H9 (cell line): Measurements from ENCODE around the gene NOL9. TPM values are rescaled to one million over a fixed set of nuclear protein-coding genes. Genes with fewer than 3 reads are reported as not detected.

Experiments used
- DNase-seq: peaks from one replicate; pipeline ENCODE4 v3.0.0-alpha.2; 2017
- H2AFZ ChIP-seq: one replicate; pipeline ENCODE4 v1.6.1; 2013; ENCODE audit warnings: mild to moderate bottlenecking, low read length, control low read depth, moderate library complexity
- H2AK5ac ChIP-seq: 2 replicates; pipeline ENCODE4 v1.6.1; 2013; ENCODE audit warnings: low read length, control low read depth, mixed read lengths; ENCODE audit not compliant: insufficient read length
- H2BK120ac ChIP-seq: one replicate; pipeline ENCODE4 v1.6.1; 2013; ENCODE audit warnings: low read depth, mild to moderate bottlenecking, low read length, control low read depth, inconsistent platforms; ENCODE audit not compliant: poor library complexity, severe bottlenecking
- H2BK12ac ChIP-seq: 2 replicates; pipeline ENCODE4 v1.6.1; 2013; ENCODE audit warnings: low read length, control low read depth, mixed read lengths, low read depth; ENCODE audit not compliant: insufficient read length
- H2BK15ac ChIP-seq: 2 replicates; pipeline ENCODE4 v1.6.1; 2013; ENCODE audit warnings: low read depth, low read length, control low read depth
- H2BK20ac ChIP-seq: one replicate; pipeline ENCODE4 v1.6.1; 2013; ENCODE audit warnings: low read depth, mild to moderate bottlenecking, low read length, control low read depth, inconsistent platforms; ENCODE audit not compliant: poor library complexity, severe bottlenecking
- H2BK5ac ChIP-seq: 2 replicates; pipeline ENCODE4 v1.6.1; 2013; ENCODE audit warnings: low read length, control low read depth, mixed read lengths; ENCODE audit not compliant: insufficient read length
- H3K14ac ChIP-seq: 2 replicates; pipeline ENCODE4 v1.6.1; 2013; ENCODE audit warnings: low read length, control low read depth; ENCODE audit not compliant: insufficient read depth
- H3K18ac ChIP-seq: 2 replicates; pipeline ENCODE4 v1.6.1; 2013; ENCODE audit warnings: low read depth, mild to moderate bottlenecking, mixed read lengths, low read length, control low read depth; ENCODE audit not compliant: insufficient read length
- H3K23ac ChIP-seq: 2 replicates; pipeline ENCODE4 v1.6.1; 2013; ENCODE audit warnings: low read length, control low read depth, mixed read lengths, low read depth; ENCODE audit not compliant: insufficient read length
- H3K23me2 ChIP-seq: 2 replicates; pipeline ENCODE4 v1.6.1; 2013; ENCODE audit warnings: low read depth, mild to moderate bottlenecking, mixed read lengths, low read length, control low read depth; ENCODE audit not compliant: insufficient read length, poor library complexity, severe bottlenecking
- H3K27ac ChIP-seq: 2 replicates; pipeline ENCODE4 v1.5.1; 2013; ENCODE audit warnings: low read length, control low read depth, mixed read lengths, low read depth; ENCODE audit not compliant: insufficient read length
- H3K27me3 ChIP-seq: 2 replicates; pipeline ENCODE4 v1.6.1; 2013; ENCODE audit warnings: low read length, control low read depth, inconsistent platforms; ENCODE audit not compliant: insufficient read depth
- H3K4ac ChIP-seq: 2 replicates; pipeline ENCODE4 v1.6.1; 2013; ENCODE audit warnings: low read depth, mild to moderate bottlenecking, control low read depth, inconsistent platforms, low read length, moderate library complexity
- H3K4me1 ChIP-seq: 2 replicates; pipeline ENCODE4 v1.6.1; 2013; ENCODE audit warnings: low read length, control low read depth, inconsistent platforms; ENCODE audit not compliant: insufficient read depth
- H3K4me2 ChIP-seq: 2 replicates; pipeline ENCODE4 v1.6.1; 2013; ENCODE audit warnings: low read length, control low read depth, mixed read lengths; ENCODE audit not compliant: insufficient read length, insufficient read depth
- H3K56ac ChIP-seq: 2 replicates; pipeline ENCODE4 v1.6.1; 2013; ENCODE audit warnings: low read depth, mild to moderate bottlenecking, mixed read lengths, low read length, control low read depth; ENCODE audit not compliant: insufficient read length
- H3K79me1 ChIP-seq: 2 replicates; pipeline ENCODE4 v1.6.1; 2013; ENCODE audit warnings: low read depth, mild to moderate bottlenecking, moderate library complexity, low read length, control low read depth, inconsistent platforms; ENCODE audit not compliant: insufficient read depth, poor library complexity, severe bottlenecking
- H3K79me2 ChIP-seq: 2 replicates; pipeline ENCODE4 v1.6.1; 2013; ENCODE audit warnings: low read length, control low read depth, inconsistent platforms; ENCODE audit not compliant: insufficient read depth
- H3K9ac ChIP-seq: 2 replicates; pipeline ENCODE4 v1.6.1; 2013; ENCODE audit warnings: low read length, control low read depth, mixed read lengths; ENCODE audit not compliant: insufficient read length; ENCODE audit errors: extremely low read depth
- H3K9me3 ChIP-seq: one replicate; pipeline ENCODE4 v1.6.1; 2013; ENCODE audit warnings: low read depth, low read length, inconsistent platforms; ENCODE audit not compliant: control insufficient read depth
- H3T11ph ChIP-seq: one replicate; pipeline ENCODE4 v1.6.1; 2013; ENCODE audit warnings: mild to moderate bottlenecking, low read length, control low read depth, inconsistent platforms
- H4K20me1 ChIP-seq: one replicate; pipeline ENCODE4 v1.6.1; 2013; ENCODE audit not compliant: control insufficient read depth, insufficient read length, insufficient read depth
- H4K5ac ChIP-seq: 2 replicates; pipeline ENCODE4 v1.6.1; 2013; ENCODE audit warnings: low read depth, mild to moderate bottlenecking, mixed read lengths, low read length, control low read depth; ENCODE audit not compliant: insufficient read length
- H4K8ac ChIP-seq: replicated peaks from 2 replicates; pipeline ENCODE4 v1.6.1; 2013; ENCODE audit warnings: low read length, control low read depth, mixed read lengths, low read depth; ENCODE audit not compliant: insufficient read length
- H4K91ac ChIP-seq: 2 replicates; pipeline ENCODE4 v1.6.1; 2013; ENCODE audit warnings: low read depth, mild to moderate bottlenecking, moderate library complexity, mixed read lengths, low read length, control low read depth; ENCODE audit not compliant: insufficient read length
- H3K27ac Mint-ChIP-seq, 3 experiments: 2 replicates in 2 of 3; 3 replicates in 1 of 3; pipeline ENCODE4 v1.8.0; 2020 to 2021; ENCODE audit warnings: mixed read lengths in 3 of 3, mild to moderate bottlenecking in 1 of 3, moderate library complexity in 1 of 3
- H3K27me3 Mint-ChIP-seq: 2 replicates; pipeline ENCODE4 v1.8.0; 2021; ENCODE audit warnings: low read depth, mild to moderate bottlenecking, moderate library complexity, mixed read lengths
- H3K36me3 Mint-ChIP-seq, 3 experiments: 2 replicates in 2 of 3; 3 replicates in 1 of 3; pipeline ENCODE4 v1.8.0; 2020 to 2021; ENCODE audit warnings: low read depth in 3 of 3, mixed read lengths in 3 of 3; ENCODE audit not compliant: insufficient read depth in 1 of 3
- H3K4me1 Mint-ChIP-seq, 2 experiments: 2 replicates each; pipeline ENCODE4 v1.8.0; 2020; ENCODE audit warnings: mixed read lengths in 2 of 2
- H3K4me3 Mint-ChIP-seq, 2 experiments: 2 replicates in 1 of 2; 3 replicates in 1 of 2; pipeline ENCODE4 v1.8.0; 2020 to 2021; ENCODE audit warnings: mild to moderate bottlenecking in 2 of 2, mixed read lengths in 2 of 2, moderate library complexity in 1 of 2
- H3K9me3 Mint-ChIP-seq, 2 experiments: 2 replicates in 1 of 2; 3 replicates in 1 of 2; pipeline ENCODE4 v1.8.0; 2020; ENCODE audit warnings: mild to moderate bottlenecking in 2 of 2, mixed read lengths in 2 of 2, moderate library complexity in 1 of 2
- WGBS: extraction: QIAGEN DNeasy Blood & Tissue Kit; methylation state at CpG from one replicate; pipeline ENCODE4 v1.1.7; 2013; ENCODE audit warnings: missing lambda C conversion rate, low lambda C conversion rate, mixed read lengths; ENCODE audit not compliant: insufficient read length; ENCODE audit errors: extremely low coverage; 5-methylcytosine and 5-hydroxymethylcytosine counted together
- total RNA-seq: library from RNA; stranded (reverse); gene quantifications from 2 replicates; pipeline ENCODE4 v1.2.1, GENCODE V29; 2021
- TF ChIP-seq, protein P1 (sequence below): fragments of 200-600 bp; sonication (generic); conservative IDR thresholded peaks from 3 replicates; pipeline ENCODE4 v1.8.0; 2021; ENCODE audit warnings: antibody characterized with exemption, mild to moderate bottlenecking

The NOL9 gene
- total RNA-seq, 1 experiment from 2014 or later: 50.4 TPM

DNA sequence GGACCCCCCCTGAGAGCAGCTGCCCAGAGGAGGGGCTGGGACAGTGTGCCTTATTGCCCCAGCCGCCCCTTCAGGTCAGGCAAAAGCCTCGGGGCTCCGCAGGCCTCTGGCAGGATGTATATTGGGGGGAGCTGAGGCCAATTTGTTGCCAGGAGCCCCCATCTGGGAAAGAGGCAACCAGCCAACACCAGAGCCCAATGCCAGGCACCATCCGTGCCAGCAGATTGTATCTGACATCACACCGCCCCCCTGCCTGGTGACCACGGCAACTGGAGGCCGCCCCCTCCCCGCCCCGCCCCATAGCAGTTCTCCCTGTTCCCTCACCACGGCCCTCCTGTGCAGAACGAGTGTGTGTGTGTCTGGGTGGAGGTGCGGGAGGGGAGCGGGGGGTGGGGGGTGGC, 59.3 kb downstream of the NOL9 start:
- Histone ChIP-seq H3K56ac (no peak overlapping the region), H3K9ac (no peak overlapping the region), H3K4me2 (no peak overlapping the region), H3K18ac (no peak overlapping the region), H3K9me3 (no peaks in the 10 kb centered on the region), H3T11ph (no peak overlapping the region), H2AK5ac (no peak overlapping the region), H3K79me1 (no peaks in the 10 kb centered on the region), H4K8ac (no peak overlapping the region), H3K23ac (no peak overlapping the region), H3K14ac (no peak overlapping the region), H3K4me1 (peaks cover 4% of the 10 kb centered on the region; the same call in 1 of the 2 replicates), H3K27ac (no peak overlapping the region), H4K20me1 (no peaks in the 10 kb centered on the region), H4K5ac (no peak overlapping the region), H2BK20ac (no peak overlapping the region), H2BK120ac (no peak overlapping the region), H3K4ac (no peak overlapping the region), H2BK12ac (no peak overlapping the region), H2BK15ac (no peak overlapping the region), H4K91ac (no peak overlapping the region), H2AFZ (no peak overlapping the region), H3K27me3 (no peaks in the 10 kb centered on the region), H2BK5ac (no peak overlapping the region), H3K23me2 (peaks cover 21% of the 10 kb centered on the region), H3K79me2 (no peaks in the 10 kb centered on the region)
- peaks cover 0 to 4% (median 0%) of the 10 kb centered on the region in 3 experiments; a peak in 1 of 7 replicates for H3K36me3 Mint-ChIP-seq
- peaks cover 27 to 28% of the 10 kb centered on the region in 2 experiments for H3K4me1 Mint-ChIP-seq
- no peak overlapping the region for H3K27ac Mint-ChIP-seq
- no peaks in the 10 kb centered on the region for H3K9me3 Mint-ChIP-seq
- no peak overlapping the region for H3K4me3 Mint-ChIP-seq
- TF ChIP-seq, protein P1, sequence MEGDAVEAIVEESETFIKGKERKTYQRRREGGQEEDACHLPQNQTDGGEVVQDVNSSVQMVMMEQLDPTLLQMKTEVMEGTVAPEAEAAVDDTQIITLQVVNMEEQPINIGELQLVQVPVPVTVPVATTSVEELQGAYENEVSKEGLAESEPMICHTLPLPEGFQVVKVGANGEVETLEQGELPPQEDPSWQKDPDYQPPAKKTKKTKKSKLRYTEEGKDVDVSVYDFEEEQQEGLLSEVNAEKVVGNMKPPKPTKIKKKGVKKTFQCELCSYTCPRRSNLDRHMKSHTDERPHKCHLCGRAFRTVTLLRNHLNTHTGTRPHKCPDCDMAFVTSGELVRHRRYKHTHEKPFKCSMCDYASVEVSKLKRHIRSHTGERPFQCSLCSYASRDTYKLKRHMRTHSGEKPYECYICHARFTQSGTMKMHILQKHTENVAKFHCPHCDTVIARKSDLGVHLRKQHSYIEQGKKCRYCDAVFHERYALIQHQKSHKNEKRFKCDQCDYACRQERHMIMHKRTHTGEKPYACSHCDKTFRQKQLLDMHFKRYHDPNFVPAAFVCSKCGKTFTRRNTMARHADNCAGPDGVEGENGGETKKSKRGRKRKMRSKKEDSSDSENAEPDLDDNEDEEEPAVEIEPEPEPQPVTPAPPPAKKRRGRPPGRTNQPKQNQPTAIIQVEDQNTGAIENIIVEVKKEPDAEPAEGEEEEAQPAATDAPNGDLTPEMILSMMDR: no peak
- WGBS: no CpG with 5 or more reads among the region's 13 CpGs
- no peak for DNase-seq
- peaks cover 26% of the 10 kb centered on the region for H3K27me3 Mint-ChIP-seq
